ENCODE data around the gene DNAH2. TPM values are rescaled to one million over a fixed set of nuclear protein-coding genes. Genes with fewer than 3 reads are reported as not detected.

Gene DNAH2
- total and polyA plus RNA-seq, 2 of the 8 experiments (the other 6 are each of a cell fraction or from before 2014, with no cell fraction given) = 0.13 to 0.18 TPM

DNA sequence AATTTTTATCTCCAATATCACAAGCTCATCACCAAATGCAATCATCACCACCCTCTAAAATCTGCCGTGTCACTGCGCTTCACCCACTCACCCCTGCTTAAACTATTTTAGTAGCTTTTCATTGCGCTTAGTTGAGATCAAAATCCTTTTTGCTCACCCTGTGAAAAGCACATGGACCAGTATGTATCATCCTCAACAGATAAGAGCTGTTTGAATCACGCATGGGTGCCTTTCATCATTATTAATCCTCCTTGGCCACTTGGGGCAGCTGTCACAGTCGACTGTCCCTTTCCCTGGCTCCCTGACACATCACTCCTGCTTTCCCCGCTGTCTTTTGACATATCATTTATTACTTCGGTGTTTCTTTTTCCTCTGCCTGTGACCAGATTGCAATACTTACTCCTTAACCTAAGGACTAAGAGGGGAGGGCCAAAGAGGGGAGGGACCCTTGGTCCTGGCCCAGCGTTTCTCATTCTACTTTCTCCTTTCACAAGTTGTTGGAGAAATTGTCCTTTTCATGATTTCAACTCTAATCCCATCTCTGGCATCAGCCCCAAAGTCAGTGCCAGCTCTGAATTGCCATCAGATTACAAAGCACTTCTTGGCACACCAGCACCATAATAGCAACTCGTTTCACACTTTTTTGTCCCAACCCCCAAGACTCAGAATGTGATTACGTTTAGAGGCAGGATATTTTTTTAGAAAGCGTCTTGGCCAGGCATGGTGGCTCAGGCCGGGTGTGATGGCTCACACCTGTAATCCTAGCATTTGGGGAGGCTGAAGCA lies 107.9 kb downstream of the DNAH2 start:
- H3K56ac ChIP-seq (replicated peaks; ENCODE audit: insufficient read length, low read depth, low read length) = no peak overlapping the region
- no peaks in the 10 kb centered on the region for H3K79me1 ChIP-seq (ENCODE audit: low read depth, low read length)
- CTCF ChIA-PET (ENCODE audit: partially characterized antibody) = interaction anchor here (0.6 to 8.9 kb wide), 23 partner anchors 9 to 802 kb away, joined by 3 to 71 read pairs (median 3); partner anchors contain the start of genes ALOXE3 and NAA38
- H3K4me3 ChIP-seq (ENCODE audit: extremely low read depth in 1 of 4, insufficient read depth in 2 of 4, low read depth in 3 of 4, low read length in 4 of 4) = no peak overlapping the region
- H2BK5ac ChIP-seq (ENCODE audit: low read depth, low read length) = no peak overlapping the region
- 75% methylated on average over 12 of the region's 12 CpGs; no CpG with 5 or more reads in 1 of the 2 experiments for WGBS, 2 experiments (ENCODE audit: extremely low coverage in 1 of 2, insufficient coverage in 1 of 2, insufficient read length in 1 of 2, insufficient replicate concordance in 2 of 2, low coverage in 1 of 2, low lambda C conversion rate in 2 of 2, missing lambda C conversion rate in 1 of 2)
- no peak overlapping the region for H3K18ac ChIP-seq (ENCODE audit: extremely low read depth, low read length)
- H2BK120ac ChIP-seq (replicated peaks; ENCODE audit: low read depth, low read length) = no peak overlapping the region
- H3K36me3 ChIP-seq (ENCODE audit: control insufficient read depth in 2 of 4, insufficient read depth in 4 of 4, low read length in 3 of 4) = no peaks in the 10 kb centered on the region
- H4K91ac ChIP-seq (replicated peaks; ENCODE audit: insufficient read length, low read length) = no peak overlapping the region
- no peak overlapping the region for H2AK5ac ChIP-seq (ENCODE audit: low read depth, low read length)
- H3K4me2 ChIP-seq (ENCODE audit: insufficient read depth in 1 of 2, low read depth in 2 of 2, low read length in 2 of 2) = no peak overlapping the region
- peaks cover 0 to 7% (median 5%) of the 10 kb centered on the region in 4 experiments; a peak in 5 of 7 replicates for H3K4me1 ChIP-seq (replicated peaks in 1 of 4; ENCODE audit: control insufficient read depth in 3 of 4, insufficient read depth in 4 of 4, low read length in 3 of 4)
- H2BK20ac ChIP-seq (ENCODE audit: low read length) = no peak overlapping the region
- no peak overlapping the region for H2BK12ac ChIP-seq (ENCODE audit: low read depth, low read length)
- H3K9me3 ChIP-seq (ENCODE audit: insufficient read depth in 2 of 2, low read depth in 1 of 2, low read length in 1 of 2) = no peaks in the 10 kb centered on the region
- H2BK15ac ChIP-seq (ENCODE audit: low read length) = no peak overlapping the region
- H3K4ac ChIP-seq (replicated peaks; ENCODE audit: insufficient read length, low read depth, low read length) = no peak overlapping the region
- no peak overlapping the region for H3K27ac ChIP-seq (ENCODE audit: low read depth, low read length)
- H3K23me2 ChIP-seq (ENCODE audit: low read depth, low read length) = no peaks in the 10 kb centered on the region
- no peaks in the 10 kb centered on the region for H4K20me1 ChIP-seq (replicated peaks in 1 of 2; ENCODE audit: control insufficient read depth in 1 of 2, insufficient read depth in 2 of 2, low read length in 2 of 2)
- no peak overlapping the region for H4K5ac ChIP-seq (ENCODE audit: insufficient read length, low read depth, low read length)
- FAIRE-seq (no peak), DNase-seq (ENCODE audit: low read depth in 1 of 2, low spot score in 2 of 2) (no peak)
- H2AFZ ChIP-seq (ENCODE audit: low read length) = no peak overlapping the region
- no peak overlapping the region for H3K14ac ChIP-seq (ENCODE audit: insufficient read length)
- no peak for TF ChIP-seq HDAC6 (IDR thresholded peaks at IDR 0.05; ENCODE audit: low read depth, low read length)
- TF ChIP-seq, protein P1, sequence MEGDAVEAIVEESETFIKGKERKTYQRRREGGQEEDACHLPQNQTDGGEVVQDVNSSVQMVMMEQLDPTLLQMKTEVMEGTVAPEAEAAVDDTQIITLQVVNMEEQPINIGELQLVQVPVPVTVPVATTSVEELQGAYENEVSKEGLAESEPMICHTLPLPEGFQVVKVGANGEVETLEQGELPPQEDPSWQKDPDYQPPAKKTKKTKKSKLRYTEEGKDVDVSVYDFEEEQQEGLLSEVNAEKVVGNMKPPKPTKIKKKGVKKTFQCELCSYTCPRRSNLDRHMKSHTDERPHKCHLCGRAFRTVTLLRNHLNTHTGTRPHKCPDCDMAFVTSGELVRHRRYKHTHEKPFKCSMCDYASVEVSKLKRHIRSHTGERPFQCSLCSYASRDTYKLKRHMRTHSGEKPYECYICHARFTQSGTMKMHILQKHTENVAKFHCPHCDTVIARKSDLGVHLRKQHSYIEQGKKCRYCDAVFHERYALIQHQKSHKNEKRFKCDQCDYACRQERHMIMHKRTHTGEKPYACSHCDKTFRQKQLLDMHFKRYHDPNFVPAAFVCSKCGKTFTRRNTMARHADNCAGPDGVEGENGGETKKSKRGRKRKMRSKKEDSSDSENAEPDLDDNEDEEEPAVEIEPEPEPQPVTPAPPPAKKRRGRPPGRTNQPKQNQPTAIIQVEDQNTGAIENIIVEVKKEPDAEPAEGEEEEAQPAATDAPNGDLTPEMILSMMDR (IDR thresholded peaks at IDR 0.05; ENCODE audit: control extremely low read depth in 1 of 3, insufficient read depth in 1 of 3, low read depth in 1 of 3, low read length in 3 of 3) = peak in 1 of 3 experiments; percentile 17; a peak in 1 of 4 replicates
- H3K9ac ChIP-seq (replicated peaks in 1 of 4; ENCODE audit: extremely low read depth in 1 of 4, low read depth in 3 of 4, low read length in 3 of 4) = no peak overlapping the region
- no peaks in the 10 kb centered on the region for H3K79me2 ChIP-seq (ENCODE audit: control insufficient read depth in 1 of 2, insufficient read depth in 2 of 2, low read length in 2 of 2)
- no peak overlapping the region for H4K8ac ChIP-seq (ENCODE audit: extremely low read depth, insufficient read depth, low read length)
- POLR2A ChIA-PET (ENCODE audit: partially characterized antibody) = interaction anchor here (0.6 to 1.7 kb wide), 5 partner anchors 9 to 79 kb away, joined by 3 to 4 read pairs (median 3); partner anchors contain the start of genes CYB5D1, KDM6B and NAA38
- H3K23ac ChIP-seq (ENCODE audit: insufficient read length) = no peak overlapping the region
- H3K27me3 ChIP-seq (replicated peaks in 1 of 4; ENCODE audit: control insufficient read depth in 3 of 4, extremely low read depth in 1 of 4, insufficient read depth in 3 of 4, low read length in 3 of 4) = peaks cover 0 to 18% (median 12%) of the 10 kb centered on the region in 4 experiments; a peak in 6 of 7 replicates
